Amygdala (tissue), 56 donors: ENCODE results near the gene PHIP.

Experiments used
- DNase-seq, 56 donors: peaks; one replicate each; lab custom pipeline; 2025; lab: John Stamatoyannopoulos, UW

Gene PHIP

GRCh38 chr6:79011940-79012339 is 66.1 kb downstream of the PHIP start:
- DNase-seq = no peak

GRCh38 chr6:79010422-79010821 is 67.6 kb downstream of the PHIP start:
- no peak for DNase-seq

- no peak for DNase-seq
Measured at GRCh38 chr6:79009819-79010218, 68.2 kb downstream of the PHIP start.

- DNase-seq = no peak
Measured at GRCh38 chr6:79005497-79005896, 72.6 kb downstream of the PHIP start.

- no peak for DNase-seq
Measured at GRCh38 chr6:79005024-79005423, 73.0 kb downstream of the PHIP start.

- no peak for DNase-seq
Measured at GRCh38 chr6:79004239-79004638, 73.8 kb downstream of the PHIP start.

GRCh38 chr6:79001415-79001814 is 76.6 kb downstream of the PHIP start:
- no peak for DNase-seq

GRCh38 chr6:78999737-79000136 is 78.3 kb downstream of the PHIP start:
- DNase-seq = no peak

GRCh38 chr6:78995946-78996345 is 82.1 kb downstream of the PHIP start:
- no peak for DNase-seq

- no peak for DNase-seq
Measured at GRCh38 chr6:78995346-78995745, 82.7 kb downstream of the PHIP start.

GRCh38 chr6:78993955-78994354 is 84.1 kb downstream of the PHIP start:
- no peak for DNase-seq

GRCh38 chr6:78989191-78989590 is 88.9 kb downstream of the PHIP start:
- peak in 3 of 56 donors; percentile 3 to 9 (median 4) for DNase-seq

GRCh38 chr6:78986161-78986560 is 91.9 kb downstream of the PHIP start:
- DNase-seq = no peak

GRCh38 chr6:78984225-78984950 is 93.7 kb downstream of the PHIP start:
- no peak for DNase-seq

GRCh38 chr6:78967191-78967590 is 110.9 kb downstream of the PHIP start:
- no peak for DNase-seq

- DNase-seq = no peak
Measured at GRCh38 chr6:78966542-78966941, 111.5 kb downstream of the PHIP start.

GRCh38 chr6:78962448-78962847 is 115.6 kb downstream of the PHIP start:
- DNase-seq = no peak

GRCh38 chr6:78954740-78955139 is 123.3 kb downstream of the PHIP start:
- no peak for DNase-seq

- DNase-seq = no peak
Measured at GRCh38 chr6:78953798-78954197, 124.3 kb downstream of the PHIP start.

- DNase-seq = no peak
Measured at GRCh38 chr6:78952362-78952761, 125.7 kb downstream of the PHIP start.

GRCh38 chr6:78948785-78949184 is 129.3 kb downstream of the PHIP start:
- no peak for DNase-seq

GRCh38 chr6:78947962-78948361 is 130.1 kb downstream of the PHIP start:
- DNase-seq = no peak

- DNase-seq = no peak
Measured at GRCh38 chr6:78947529-78947928, 130.5 kb downstream of the PHIP start.
